Astrocyte of the cerebellum (primary cell): ENCODE measurements around the gene XPO5.
"Not testable (repeated sequence)": the region's sequence is repeated elsewhere in the genome, so short reads cannot be mapped to it uniquely, and the experiment has no call there.

ENCODE experiments used
- DNase-seq: peaks from one replicate; pipeline ENCODE4 v3.0.0-alpha.2; 2011; ENCODE audit warnings: low read depth
- H3K4me3 ChIP-seq: 2 replicates; pipeline ENCODE4 v1.5.1; 2011; ENCODE audit warnings: mild to moderate bottlenecking, low read depth, low read length, moderate library complexity
- in situ Hi-C: cut with HindIII; loops from 2 replicates; pipeline ENCODE4 v1.10.0; 2017; ENCODE audit warnings: low sequenced_read_pairs
- TF ChIP-seq, protein P1 (sequence below): IDR thresholded peaks from 2 replicates; pipeline ENCODE4 v1.5.1; 2012; ENCODE audit warnings: low read length, low read depth, moderate library complexity, mild to moderate bottlenecking; ENCODE audit errors: missing control alignments

Gene XPO5

GRCh38 chr6:43500921-43501320, 74.9 kb downstream of the XPO5 start:
- in situ Hi-C loops, result loop anchor here (5.0 to 10.0 kb wide), 2 partner anchors 39 to 176 kb away; no protein-coding TSS in a partner anchor
- TF ChIP-seq, protein P1, sequence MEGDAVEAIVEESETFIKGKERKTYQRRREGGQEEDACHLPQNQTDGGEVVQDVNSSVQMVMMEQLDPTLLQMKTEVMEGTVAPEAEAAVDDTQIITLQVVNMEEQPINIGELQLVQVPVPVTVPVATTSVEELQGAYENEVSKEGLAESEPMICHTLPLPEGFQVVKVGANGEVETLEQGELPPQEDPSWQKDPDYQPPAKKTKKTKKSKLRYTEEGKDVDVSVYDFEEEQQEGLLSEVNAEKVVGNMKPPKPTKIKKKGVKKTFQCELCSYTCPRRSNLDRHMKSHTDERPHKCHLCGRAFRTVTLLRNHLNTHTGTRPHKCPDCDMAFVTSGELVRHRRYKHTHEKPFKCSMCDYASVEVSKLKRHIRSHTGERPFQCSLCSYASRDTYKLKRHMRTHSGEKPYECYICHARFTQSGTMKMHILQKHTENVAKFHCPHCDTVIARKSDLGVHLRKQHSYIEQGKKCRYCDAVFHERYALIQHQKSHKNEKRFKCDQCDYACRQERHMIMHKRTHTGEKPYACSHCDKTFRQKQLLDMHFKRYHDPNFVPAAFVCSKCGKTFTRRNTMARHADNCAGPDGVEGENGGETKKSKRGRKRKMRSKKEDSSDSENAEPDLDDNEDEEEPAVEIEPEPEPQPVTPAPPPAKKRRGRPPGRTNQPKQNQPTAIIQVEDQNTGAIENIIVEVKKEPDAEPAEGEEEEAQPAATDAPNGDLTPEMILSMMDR, result no peak
- no peak overlapping the region for H3K4me3 ChIP-seq
- no peak for DNase-seq

DNA sequence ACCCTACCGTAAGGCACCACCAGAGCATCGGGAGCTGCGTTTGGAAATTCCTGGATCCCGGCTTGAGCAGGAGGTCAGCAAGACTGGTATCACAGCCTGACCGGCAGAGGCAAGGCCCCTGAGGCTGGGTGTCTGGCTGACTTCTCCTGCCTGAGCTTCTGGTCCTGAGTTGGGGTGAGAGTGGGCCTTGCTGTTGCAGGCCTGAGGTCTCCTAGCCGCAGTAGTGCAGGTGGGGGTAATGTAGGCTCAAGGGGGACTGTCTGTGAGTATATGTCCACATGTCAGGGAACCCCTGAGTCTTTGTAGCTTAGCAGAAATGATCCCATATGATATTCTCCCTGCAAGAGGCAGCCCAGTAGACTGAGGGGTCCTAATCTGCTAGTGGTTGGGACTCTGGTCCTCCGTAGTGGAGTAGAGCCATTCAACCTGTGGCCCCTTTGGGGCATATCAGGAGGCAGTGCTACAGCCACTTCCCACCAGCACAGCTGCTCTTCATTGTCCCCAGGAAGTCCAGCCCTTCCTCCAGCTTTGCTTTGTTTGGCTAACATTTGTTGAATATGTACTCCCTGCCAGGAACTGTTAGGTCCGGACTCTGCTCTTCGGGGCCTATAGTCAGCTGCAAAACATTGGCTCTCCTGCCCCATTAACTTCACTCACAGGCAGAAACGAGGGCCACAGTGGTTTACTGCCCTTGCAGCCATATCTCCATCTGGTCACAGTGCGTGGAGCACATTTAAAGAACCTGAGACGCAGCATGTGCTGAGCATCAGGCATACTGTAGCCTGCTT, 76.6 kb downstream of the XPO5 start:
- no peak for DNase-seq
- in situ Hi-C loops, result no loop called here
- TF ChIP-seq, protein P1, result no peak
- no peak overlapping the region for H3K4me3 ChIP-seq

- DNase-seq, H3K4me3 ChIP-seq, in situ Hi-C loops: not testable (repeated sequence)
Measured at GRCh38 chr6:43498291-43498690, 77.5 kb downstream of the XPO5 start.

DNA sequence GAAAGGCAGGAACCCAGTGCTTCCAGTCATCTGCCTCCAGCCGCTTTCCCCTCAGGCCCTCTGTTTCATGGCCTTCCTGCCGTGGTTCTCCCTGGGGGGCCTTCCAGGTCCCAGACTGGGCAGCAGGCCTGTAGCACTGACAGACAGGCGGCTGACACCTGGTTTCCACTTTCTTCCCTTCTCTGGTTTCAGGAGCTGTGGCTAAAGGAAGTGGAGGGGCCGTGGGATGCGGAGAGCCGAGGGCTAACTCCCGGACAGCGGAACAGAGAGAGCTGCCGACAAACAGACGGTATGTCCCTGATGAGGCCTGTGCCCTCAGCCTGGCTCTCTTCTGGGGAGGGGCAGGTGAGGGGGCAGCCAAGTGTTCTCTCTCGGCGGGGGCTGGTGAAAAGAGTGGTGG, 78.1 kb downstream of the XPO5 start:
- no peak overlapping the region for H3K4me3 ChIP-seq
- TF ChIP-seq, protein P1, result no peak
- in situ Hi-C loops, result no loop called here
- DNase-seq, result no peak

- in situ Hi-C loops, result no loop called here
- H3K4me3 ChIP-seq, result no peak overlapping the region
- TF ChIP-seq, protein P1, result no peak
- DNase-seq, result no peak
Measured at GRCh38 chr6:43497129-43497396, 78.8 kb downstream of the XPO5 start.

- DNase-seq, result no peak
- TF ChIP-seq, protein P1, result peak; percentile 62
- no peak overlapping the region for H3K4me3 ChIP-seq
- in situ Hi-C loops, result no loop called here
Measured at GRCh38 chr6:43496370-43497128, 79.3 kb downstream of the XPO5 start.

GRCh38 chr6:43495409-43495941, 80.4 kb downstream of the XPO5 start:
- H3K4me3 ChIP-seq, result no peak overlapping the region
- DNase-seq, result no peak
- in situ Hi-C loops, result no loop called here

More at GRCh38 chr6:43495409-43495941, 80.4 kb downstream of the XPO5 start:
- TF ChIP-seq, protein P1, result no peak
